HUES64 (cell line): ENCODE data around the gene JADE1.
A peak's percentile ranks its signal among the peaks of the same experiment; 100 is the strongest.

ENCODE experiments used
- H3K27ac ChIP-seq: 2 replicates; pipeline ENCODE4 v1.7.0; 2013; ENCODE audit warnings: low read depth, low read length, inconsistent platforms
- H3K27me3 ChIP-seq: 2 replicates; pipeline ENCODE4 v1.6.1; 2013; ENCODE audit warnings: mild to moderate bottlenecking, low read length; ENCODE audit not compliant: insufficient read depth
- H3K36me3 ChIP-seq: 2 replicates; pipeline ENCODE4 v1.6.1; 2013; ENCODE audit warnings: mild to moderate bottlenecking, low read length; ENCODE audit not compliant: insufficient read depth
- H3K4me1 ChIP-seq: 2 replicates; pipeline ENCODE4 v1.6.1; 2013; ENCODE audit warnings: mild to moderate bottlenecking, low read length, moderate library complexity; ENCODE audit not compliant: insufficient read depth
- H3K4me3 ChIP-seq: 2 replicates; pipeline ENCODE4 v1.5.1; 2013; ENCODE audit warnings: mild to moderate bottlenecking, low read length, moderate library complexity
- H3K9ac ChIP-seq: 2 replicates; pipeline ENCODE4 v1.6.1; 2013; ENCODE audit warnings: mild to moderate bottlenecking, low read depth, low read length
- H3K9me3 ChIP-seq: 2 replicates; pipeline ENCODE4 v1.6.1; 2013; ENCODE audit warnings: low read depth, low read length; ENCODE audit not compliant: insufficient read depth
- WGBS: fragments of 150-250, 120-280 bp; methylation state at CpG from one replicate; pipeline ENCODE4 v1.1.7; 2013; ENCODE audit warnings: missing lambda C conversion rate; 5-methylcytosine and 5-hydroxymethylcytosine counted together

The JADE1 gene

GRCh38 chr4:128782875-128783614 is 26.5 kb upstream of the JADE1 start:
- Histone ChIP-seq H3K27ac (no peak overlapping the region), H3K9me3 (no peaks in the 10 kb centered on the region), H3K4me1 (peaks cover 4% of the 10 kb centered on the region; the same call in 1 of the 2 replicates), H3K9ac (no peak overlapping the region), H3K4me3 (no peak overlapping the region), H3K36me3 (no peaks in the 10 kb centered on the region), H3K27me3 (no peaks in the 10 kb centered on the region)
- WGBS, result 80% methylated on average over 12 of the region's 12 CpGs

DNA sequence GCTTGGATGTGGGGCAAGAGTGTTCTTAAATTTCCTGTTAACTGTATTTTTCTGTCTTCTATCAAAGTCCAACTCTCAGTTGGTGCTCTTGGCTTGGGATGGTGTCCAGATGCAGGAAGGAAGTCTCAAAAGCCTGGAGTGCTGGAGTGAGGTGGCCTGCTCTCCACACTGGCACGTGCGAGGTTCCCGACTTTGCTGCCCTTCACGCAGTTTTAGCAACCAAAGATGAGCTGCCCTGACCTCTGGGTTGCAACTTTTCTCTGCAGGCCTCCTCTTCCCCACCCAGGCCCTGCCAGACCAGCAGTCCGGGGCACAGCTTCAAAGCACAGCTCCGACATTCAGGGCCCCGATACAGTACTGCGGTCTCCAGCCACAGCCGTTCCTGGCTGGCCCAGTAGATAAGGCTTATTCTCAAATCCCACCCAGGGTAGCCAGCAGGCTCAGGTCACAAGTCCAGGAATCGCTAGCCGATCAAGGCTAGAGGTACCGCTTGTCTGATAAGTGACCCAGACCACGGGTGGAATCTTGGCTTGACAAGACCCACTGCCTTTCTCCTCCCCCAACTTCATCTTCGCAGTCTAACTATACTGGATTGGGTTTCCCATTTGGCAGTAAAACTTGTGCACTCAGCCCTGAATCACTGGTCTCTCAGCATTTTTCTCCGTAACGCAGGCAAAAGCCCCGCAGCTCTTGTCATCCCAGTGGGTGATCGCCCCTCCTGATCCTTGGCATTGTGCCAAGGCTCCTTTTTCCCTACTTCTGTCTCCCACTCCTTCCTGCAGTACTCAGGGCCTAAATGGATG is 21.8 kb upstream of the JADE1 start:
- no peaks in the 10 kb centered on the region for H3K9me3 ChIP-seq
- H3K4me1 ChIP-seq, result peaks cover 4% of the 10 kb centered on the region; the same call in 1 of the 2 replicates
- no peaks in the 10 kb centered on the region for H3K27me3 ChIP-seq
- no peak overlapping the region for H3K27ac ChIP-seq
- no peak overlapping the region for H3K9ac ChIP-seq
- no peak overlapping the region for H3K4me3 ChIP-seq
- no peaks in the 10 kb centered on the region for H3K36me3 ChIP-seq
- WGBS, result 86% methylated on average over 18 of the region's 18 CpGs

GRCh38 chr4:128793859-128794672 is 15.4 kb upstream of the JADE1 start:
- Histone ChIP-seq H3K4me1 (peaks cover 8% of the 10 kb centered on the region), H3K27me3 (no peaks in the 10 kb centered on the region), H3K36me3 (no peaks in the 10 kb centered on the region), H3K4me3 (no peak overlapping the region), H3K27ac (peak overlapping the region; percentile 9; the same call in 1 of the 2 replicates), H3K9me3 (no peaks in the 10 kb centered on the region), H3K9ac (no peak overlapping the region)
- WGBS, result 84% methylated on average over 6 of the region's 7 CpGs

- 97% methylated on average over 1 of the region's 3 CpGs for WGBS
- H3K27ac ChIP-seq, result no peak overlapping the region
- H3K9ac ChIP-seq, result no peak overlapping the region
- H3K36me3 ChIP-seq, result no peaks in the 10 kb centered on the region
- H3K9me3 ChIP-seq, result no peaks in the 10 kb centered on the region
- no peaks in the 10 kb centered on the region for H3K27me3 ChIP-seq
- peaks cover 21% of the 10 kb centered on the region for H3K4me1 ChIP-seq
- no peak overlapping the region for H3K4me3 ChIP-seq
These were observed 12.6 kb upstream of the JADE1 start for GRCh38 chr4:128796934-128797333.

DNA sequence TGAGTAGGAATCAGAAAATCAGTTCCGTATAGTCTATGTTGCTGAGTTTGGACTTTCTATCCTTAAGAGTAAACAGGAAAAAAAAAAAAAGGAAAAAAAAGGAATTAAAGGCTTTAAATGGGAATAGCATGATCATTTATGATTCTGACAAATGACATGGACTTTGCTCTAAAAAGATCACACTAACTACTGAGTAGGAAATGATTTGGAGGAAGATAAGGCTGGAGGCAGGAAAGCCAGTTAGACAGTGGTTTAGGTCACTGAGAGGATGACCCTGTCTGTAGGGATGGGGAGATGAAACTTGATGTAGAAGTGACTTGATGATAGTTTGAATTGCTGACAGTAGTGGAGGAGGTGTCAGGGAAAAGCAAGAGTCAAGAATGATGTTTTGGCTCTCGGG is 9.2 kb upstream of the JADE1 start:
- Histone ChIP-seq H3K9me3 (no peaks in the 10 kb centered on the region), H3K9ac (no peak overlapping the region), H3K36me3 (no peaks in the 10 kb centered on the region), H3K27me3 (no peaks in the 10 kb centered on the region), H3K4me3 (no peak overlapping the region), H3K27ac (no peak overlapping the region), H3K4me1 (peaks cover 40% of the 10 kb centered on the region)
- WGBS, result 87% methylated on average over 2 of the region's 2 CpGs

GRCh38 chr4:128800701-128801284 is 8.7 kb upstream of the JADE1 start:
- no peaks in the 10 kb centered on the region for H3K27me3 ChIP-seq
- peaks cover 40% of the 10 kb centered on the region for H3K4me1 ChIP-seq
- 92% methylated on average over 3 of the region's 3 CpGs for WGBS
- H3K4me3 ChIP-seq, result no peak overlapping the region
- no peaks in the 10 kb centered on the region for H3K9me3 ChIP-seq
- H3K9ac ChIP-seq, result no peak overlapping the region
- no peak overlapping the region for H3K27ac ChIP-seq
- H3K36me3 ChIP-seq, result no peaks in the 10 kb centered on the region

- H3K27ac ChIP-seq, result peak overlapping the region; percentile 88
- WGBS, result 22% methylated on average over 9 of the region's 9 CpGs
- peaks cover 40% of the 10 kb centered on the region for H3K4me1 ChIP-seq
- peak overlapping the region; percentile 11; the same call in 1 of the 2 replicates for H3K4me3 ChIP-seq
- peak overlapping the region; percentile 32; the same call in 1 of the 2 replicates for H3K9ac ChIP-seq
- no peaks in the 10 kb centered on the region for H3K36me3 ChIP-seq
- H3K27me3 ChIP-seq, result no peaks in the 10 kb centered on the region
- H3K9me3 ChIP-seq, result no peaks in the 10 kb centered on the region
These were observed 6.5 kb upstream of the JADE1 start for GRCh38 chr4:128802680-128803628.

DNA sequence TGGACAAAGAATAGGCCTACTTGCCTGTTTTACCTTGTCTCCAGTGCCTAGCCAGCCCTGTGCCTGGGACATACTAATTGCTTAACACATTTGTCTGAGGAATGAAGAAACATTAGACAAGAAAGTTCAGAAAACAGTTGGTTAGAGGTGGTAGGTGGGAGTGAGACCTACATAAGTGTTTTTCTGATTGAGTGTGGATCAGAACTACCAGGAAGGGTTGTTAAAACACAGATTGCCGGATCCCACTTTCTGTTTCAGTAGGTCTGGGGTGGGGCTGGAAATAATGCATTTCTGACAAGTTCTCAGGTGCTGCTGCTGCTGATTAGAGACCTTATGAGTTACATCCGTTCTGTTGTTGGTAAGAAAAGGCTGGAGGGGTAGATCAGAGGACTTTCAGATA is 5.7 kb upstream of the JADE1 start:
- 77% methylated on average over 2 of the region's 2 CpGs for WGBS
- H3K27me3 ChIP-seq, result no peaks in the 10 kb centered on the region
- no peak overlapping the region for H3K4me3 ChIP-seq
- H3K36me3 ChIP-seq, result no peaks in the 10 kb centered on the region
- H3K4me1 ChIP-seq, result peaks cover 41% of the 10 kb centered on the region
- no peak overlapping the region for H3K9ac ChIP-seq
- H3K27ac ChIP-seq, result peak overlapping the region; percentile 88
- no peaks in the 10 kb centered on the region for H3K9me3 ChIP-seq

GRCh38 chr4:128810331-128810870 is 901 bp downstream of the JADE1 start:
- Histone ChIP-seq H3K9me3 (no peaks in the 10 kb centered on the region), H3K9ac (peak overlapping the region; percentile 93), H3K36me3 (0 out of 2 replicates have a peak, but pooled peaks cover 2% of the 10 kb centered on the region), H3K4me3 (peak overlapping the region; percentile 94), H3K27me3 (no peaks in the 10 kb centered on the region), H3K4me1 (peaks cover 23% of the 10 kb centered on the region), H3K27ac (peak overlapping the region; percentile 100)
- WGBS, result under 1% methylated on average over 13 of the region's 16 CpGs
